DND-41 (cell line): ENCODE measurements around the gene NTM.

Source experiments
- EZH2 ChIP-seq: IDR thresholded peaks from 3 replicates; pipeline ENCODE4 v1.6.1; 2012; ENCODE audit warnings: borderline replicate concordance, low read depth, mild to moderate bottlenecking, moderate library complexity, low read length, inconsistent platforms; ENCODE audit not compliant: severe bottlenecking
- TF ChIP-seq, protein P1 (sequence below): IDR thresholded peaks from 2 replicates; pipeline ENCODE4 v1.5.1; 2012; ENCODE audit warnings: borderline replicate concordance, low read length, moderate library complexity, mild to moderate bottlenecking; ENCODE audit not compliant: poor library complexity, severe bottlenecking; ENCODE audit errors: extremely low read depth

- no peak for TF ChIP-seq EZH2
- TF ChIP-seq, protein P1, sequence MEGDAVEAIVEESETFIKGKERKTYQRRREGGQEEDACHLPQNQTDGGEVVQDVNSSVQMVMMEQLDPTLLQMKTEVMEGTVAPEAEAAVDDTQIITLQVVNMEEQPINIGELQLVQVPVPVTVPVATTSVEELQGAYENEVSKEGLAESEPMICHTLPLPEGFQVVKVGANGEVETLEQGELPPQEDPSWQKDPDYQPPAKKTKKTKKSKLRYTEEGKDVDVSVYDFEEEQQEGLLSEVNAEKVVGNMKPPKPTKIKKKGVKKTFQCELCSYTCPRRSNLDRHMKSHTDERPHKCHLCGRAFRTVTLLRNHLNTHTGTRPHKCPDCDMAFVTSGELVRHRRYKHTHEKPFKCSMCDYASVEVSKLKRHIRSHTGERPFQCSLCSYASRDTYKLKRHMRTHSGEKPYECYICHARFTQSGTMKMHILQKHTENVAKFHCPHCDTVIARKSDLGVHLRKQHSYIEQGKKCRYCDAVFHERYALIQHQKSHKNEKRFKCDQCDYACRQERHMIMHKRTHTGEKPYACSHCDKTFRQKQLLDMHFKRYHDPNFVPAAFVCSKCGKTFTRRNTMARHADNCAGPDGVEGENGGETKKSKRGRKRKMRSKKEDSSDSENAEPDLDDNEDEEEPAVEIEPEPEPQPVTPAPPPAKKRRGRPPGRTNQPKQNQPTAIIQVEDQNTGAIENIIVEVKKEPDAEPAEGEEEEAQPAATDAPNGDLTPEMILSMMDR = no peak
Measured at GRCh38 chr11:131839326-131839725, 468.9 kb downstream of the NTM start.
